Stimulated activated CD8-positive, alpha-beta memory T cell treated with anti-CD3 and anti-CD28 coated beads, Interleukin-15, amount 100 ng/mL, for 4 hours (primary cell): ENCODE results near the gene RIPOR2.
"Not testable (repeated sequence)": the region's sequence is repeated elsewhere in the genome, so short reads cannot be mapped to it uniquely, and the experiment has no call there.

ENCODE experiments used
- DNase-seq, 2 donors: peaks; one replicate each; pipeline ENCODE4 v3.0.0-alpha.2; 2020; ENCODE audit warnings: low read depth in 2 of 2

RIPOR2 gene

DNA sequence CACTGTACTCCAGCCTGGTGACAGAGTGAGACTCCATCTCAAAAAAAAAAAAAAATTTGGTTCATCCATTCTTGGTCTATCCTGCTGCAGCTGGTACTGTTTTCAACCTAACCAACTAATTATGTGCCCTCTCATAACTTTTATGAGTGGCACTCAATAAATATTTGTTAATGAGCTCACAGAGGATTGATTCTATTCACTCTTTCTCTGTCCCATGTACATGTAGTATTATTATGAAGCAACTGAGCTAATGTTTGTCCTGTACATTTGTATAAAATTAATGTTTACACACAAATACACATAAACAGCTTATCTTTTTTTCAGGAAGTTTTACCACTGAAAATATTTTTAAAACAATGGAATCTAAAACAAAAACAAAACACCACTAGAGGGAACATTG, 10.1 kb downstream of the RIPOR2 start:
- DNase-seq, result no peak

- no peak for DNase-seq
Observed at GRCh38 chr6:24924580-24925356, 11.0 kb downstream of the RIPOR2 start.

- DNase-seq, result no peak
Observed at GRCh38 chr6:24923885-24924401, 11.8 kb downstream of the RIPOR2 start.

GRCh38 chr6:24922814-24923213, 12.9 kb downstream of the RIPOR2 start:
- DNase-seq, result no peak

GRCh38 chr6:24922170-24922569, 13.6 kb downstream of the RIPOR2 start:
- no peak for DNase-seq

DNA sequence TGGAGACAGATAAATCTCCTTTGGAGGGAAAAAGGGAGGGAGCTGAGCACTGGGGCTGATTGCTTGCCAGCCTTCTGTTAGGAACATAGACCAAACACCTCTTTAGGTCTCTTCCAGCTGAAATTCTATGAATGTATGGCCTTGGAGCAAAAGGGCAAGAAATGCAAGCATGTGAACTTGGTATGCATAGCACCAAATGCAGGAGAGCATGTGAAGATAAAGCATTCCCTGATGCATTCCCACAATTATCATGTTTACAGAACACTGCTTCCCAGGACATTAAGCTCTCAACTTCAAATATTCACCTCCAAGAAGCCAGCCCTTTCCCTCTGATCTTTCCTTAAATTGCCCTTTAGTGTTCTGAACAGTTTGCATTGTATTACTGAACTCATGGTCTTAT, 15.6 kb downstream of the RIPOR2 start:
- DNase-seq, result no peak

GRCh38 chr6:24919056-24919892, 16.5 kb downstream of the RIPOR2 start:
- no peak for DNase-seq

DNA sequence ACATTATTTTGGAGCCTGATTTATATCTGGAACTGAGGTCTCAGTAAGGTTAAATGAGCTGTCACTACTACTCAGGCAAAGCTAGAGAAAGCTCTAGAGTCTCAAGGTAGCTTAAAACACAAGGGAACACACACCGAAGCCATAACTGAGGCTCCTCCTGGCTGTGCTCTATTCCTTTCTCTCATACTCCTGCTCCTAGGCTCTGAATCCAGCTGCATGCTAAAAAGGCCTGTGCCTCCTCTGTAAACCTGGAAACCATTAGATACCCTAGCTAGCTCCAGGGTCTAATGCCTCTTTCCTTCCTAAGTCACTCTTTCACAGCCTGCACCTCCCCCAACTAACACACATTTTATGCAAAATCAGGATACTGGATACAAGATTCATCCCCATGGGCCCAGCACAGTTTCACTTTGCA, 17.1 kb downstream of the RIPOR2 start:
- no peak for DNase-seq

DNA sequence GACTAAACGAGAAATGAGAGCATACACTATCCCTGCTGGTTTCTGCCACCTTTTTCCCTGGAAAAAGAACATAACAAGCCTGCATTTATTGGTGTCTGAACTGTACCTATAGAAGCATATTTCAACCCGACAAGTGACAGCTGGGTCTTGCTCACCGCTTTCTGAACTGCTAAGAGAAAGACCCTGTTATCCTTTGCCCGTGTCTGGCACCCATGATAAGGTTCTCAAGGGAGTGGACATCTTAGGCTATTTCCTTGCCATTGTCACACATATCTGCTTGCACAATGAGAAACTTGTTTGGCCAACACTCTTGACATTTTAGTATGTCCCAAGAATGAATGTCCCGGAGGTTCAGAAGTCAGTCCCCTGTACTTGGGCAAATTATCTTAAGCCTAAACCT, 19.3 kb downstream of the RIPOR2 start:
- DNase-seq, result no peak

DNA sequence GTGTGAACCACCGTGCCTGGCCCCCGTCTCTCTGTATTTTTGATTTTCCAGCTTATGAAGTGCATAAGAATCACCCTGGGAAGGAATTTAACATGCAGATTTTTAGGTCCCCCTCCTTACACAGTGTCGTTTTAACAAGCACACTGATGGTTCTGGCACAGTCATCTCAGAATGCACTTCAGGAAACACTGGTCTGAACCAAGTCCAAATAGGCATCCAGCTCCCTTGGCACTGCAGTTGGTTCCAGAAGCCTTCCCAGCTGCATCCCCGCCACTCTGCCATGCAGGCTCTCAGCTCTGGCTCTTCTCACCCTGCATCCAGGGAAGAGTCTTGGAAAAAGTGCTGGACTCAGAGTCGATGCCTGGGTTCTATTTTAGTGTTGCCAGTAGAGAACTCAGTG, 20.1 kb downstream of the RIPOR2 start:
- DNase-seq, result no peak

DNA sequence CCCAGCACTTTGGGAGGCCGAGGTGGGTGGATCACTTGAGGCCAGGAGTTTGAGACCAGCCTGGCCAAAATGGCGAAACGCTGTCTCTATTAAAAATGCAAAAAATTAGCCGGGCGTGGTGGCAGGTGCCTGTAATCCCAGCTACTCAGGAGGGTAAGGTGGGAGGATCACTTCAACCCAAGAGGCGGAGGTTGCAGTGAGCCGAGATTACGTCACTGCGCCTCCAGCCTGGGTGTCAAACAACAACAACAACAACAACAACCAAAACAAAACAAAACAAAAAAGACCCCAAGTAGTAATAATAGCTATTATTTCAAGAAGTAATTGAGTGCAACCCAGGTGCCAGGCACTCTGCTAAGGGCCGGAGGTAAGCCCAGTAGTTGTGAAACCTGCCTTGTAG, 21.7 kb downstream of the RIPOR2 start:
- not testable (repeated sequence) for DNase-seq

GRCh38 chr6:24911796-24912382, 23.9 kb downstream of the RIPOR2 start:
- no peak for DNase-seq

GRCh38 chr6:24910961-24911725, 24.6 kb downstream of the RIPOR2 start:
- DNase-seq, result no peak

DNA sequence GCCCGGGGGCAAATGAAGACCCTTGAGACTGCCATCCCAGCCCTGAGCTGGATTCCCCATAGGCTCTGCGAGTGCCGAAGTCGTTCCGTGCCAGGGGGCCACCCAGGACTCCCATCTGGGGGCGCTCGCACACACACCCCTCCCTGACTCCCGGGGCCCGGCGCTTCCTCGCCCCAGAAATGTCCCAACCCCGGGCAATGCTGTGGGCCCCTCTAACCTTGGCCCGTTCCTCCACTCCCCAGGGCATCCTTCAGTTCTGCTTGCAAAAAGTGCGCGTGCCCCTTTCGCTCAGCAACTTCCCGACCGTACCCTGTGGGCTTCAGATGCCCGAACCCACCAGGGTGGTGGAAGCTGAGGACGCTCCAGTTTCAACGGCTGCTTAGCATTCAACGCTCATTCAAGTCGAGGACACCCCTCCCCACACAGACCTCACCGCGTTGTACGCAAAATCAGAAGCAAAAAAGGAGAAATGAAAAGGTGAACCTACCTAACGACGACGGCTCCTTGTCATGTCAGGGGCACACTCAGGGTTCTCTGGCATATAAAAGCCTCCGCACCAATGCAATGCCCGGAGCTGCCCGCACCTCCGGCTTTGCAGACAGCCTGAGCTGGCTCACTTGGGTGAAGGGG, 25.3 kb downstream of the RIPOR2 start:
- DNase-seq, result no peak

GRCh38 chr6:24909241-24910216, 26.2 kb downstream of the RIPOR2 start:
- DNase-seq, result no peak

GRCh38 chr6:24908650-24909035, 27.1 kb downstream of the RIPOR2 start:
- DNase-seq, result no peak

GRCh38 chr6:24907919-24908649, 27.7 kb downstream of the RIPOR2 start:
- no peak for DNase-seq

GRCh38 chr6:24906314-24906713, 29.4 kb downstream of the RIPOR2 start:
- no peak for DNase-seq

GRCh38 chr6:24905483-24905882, 30.3 kb downstream of the RIPOR2 start:
- DNase-seq, result no peak
